Panc1 (cell line): ENCODE data around the gene SIGLEC1. TPM values are rescaled to one million over a fixed set of nuclear protein-coding genes. Genes with fewer than 3 reads are reported as not detected.
A peak's percentile ranks its signal among the peaks of the same experiment; 100 is the strongest.

Experiments used
- ATAC-seq: fragments of 200-7000 bp; cut with Tn5 transposase; 2 replicates; pipeline ENCODE4 v1.9.1; 2020; ENCODE audit warnings: mild to moderate bottlenecking, moderate library complexity
- BruUV-seq: library from RNA; stranded (reverse); fragments of 400-500 nt; replicated peaks from 2 replicates; lab custom pipeline; 2021; lab: Mats Ljungman, UMichigan
- CTCF ChIA-PET: fragments of 300-600 bp; sonication (Branson Sonifier 250); formaldehyde crosslinking; loops from one replicate; lab custom pipeline; 2022; ENCODE audit warnings: antibody characterized with exemption; lab: Charles Lee
- POLR2A ChIA-PET: fragments of 300-600 bp; sonication (Branson Sonifier 250); formaldehyde crosslinking; loops from one replicate; lab custom pipeline; 2022; ENCODE audit warnings: antibody characterized with exemption; lab: Charles Lee
- DNase-seq: peaks from one replicate; pipeline ENCODE4 v3.0.0-alpha.2; 2010; ENCODE audit warnings: low read depth, low spot score
- H3K27ac ChIP-seq: 2 replicates; pipeline ENCODE4 v1.5.1; 2011; ENCODE audit warnings: mild to moderate bottlenecking, low read length, inconsistent platforms
- H3K27me3 ChIP-seq: fragments of 200-500 bp; sonication (Bioruptor generic); 2 replicates; pipeline ENCODE4 v1.6.0; 2014; ENCODE audit warnings: low read length, inconsistent platforms; ENCODE audit not compliant: control insufficient read depth, insufficient read depth
- H3K36me3 ChIP-seq: fragments of 200-500 bp; sonication (Bioruptor generic); 2 replicates; pipeline ENCODE4 v1.5.1; 2014; ENCODE audit warnings: inconsistent platforms, mild to moderate bottlenecking, low read length, moderate library complexity; ENCODE audit not compliant: control insufficient read depth, insufficient read depth
- H3K4me1 ChIP-seq: 2 replicates; pipeline ENCODE4 v1.5.1; 2011; ENCODE audit warnings: inconsistent platforms, mild to moderate bottlenecking, low read length, moderate library complexity; ENCODE audit not compliant: control insufficient read depth, insufficient read depth
- H3K4me3 ChIP-seq, 2 experiments: 2 replicates each; pipeline ENCODE4 v1.5.1; 2011 to 2012; ENCODE audit warnings: low read depth in 2 of 2, low read length in 2 of 2, mild to moderate bottlenecking in 2 of 2, inconsistent platforms in 1 of 2, moderate library complexity in 1 of 2
- H3K9me3 ChIP-seq: fragments of 200-500 bp; sonication (Bioruptor generic); 2 replicates; pipeline ENCODE4 v1.5.1; 2014; ENCODE audit warnings: low read depth, mild to moderate bottlenecking, inconsistent platforms, low read length, moderate library complexity; ENCODE audit not compliant: control insufficient read depth, insufficient read depth
- CTCF ChIP-seq: fragments of 450-650 bp; IDR thresholded peaks from 2 replicates; pipeline ENCODE4 v1.5.1; 2017; ENCODE audit warnings: mild to moderate bottlenecking
- POLR2AphosphoS5 ChIP-seq: IDR thresholded peaks from 2 replicates; pipeline ENCODE4 v1.6.1; 2012; ENCODE audit warnings: mild to moderate bottlenecking, low read depth, low read length, moderate library complexity
- REST ChIP-seq, 2 experiments: IDR thresholded peaks; 2 replicates each; pipeline ENCODE4 v1.6.1; 2011 to 2012; ENCODE audit warnings: low read depth in 2 of 2, control low read depth in 1 of 2, low read length in 1 of 2, mild to moderate bottlenecking in 1 of 2, moderate library complexity in 1 of 2; ENCODE audit not compliant: insufficient read depth in 1 of 2
- SIN3A ChIP-seq: IDR thresholded peaks from 2 replicates; pipeline ENCODE4 v1.6.1; 2012; ENCODE audit warnings: low read depth, mild to moderate bottlenecking, low read length, moderate library complexity, borderline replicate concordance; ENCODE audit not compliant: insufficient read depth
- TCF7L2 ChIP-seq: IDR thresholded peaks from 2 replicates; pipeline ENCODE4 v1.6.1; 2011; ENCODE audit warnings: mild to moderate bottlenecking, low read depth, low read length, inconsistent platforms
- in situ Hi-C: cut with HindIII; loops from 2 replicates; pipeline ENCODE4 v1.10.0; 2016; ENCODE audit warnings: low sequenced_read_pairs, low pct_unique_long_range_greater_than_20kb
- intact Hi-C: fragments of 100-400 bp; cut with micrococcal nuclease; formaldehyde crosslinking; loops from one replicate; pipeline ENCODE4 v1.10.0; 2022; ENCODE audit not compliant: unreplicated experiment
- total RNA-seq: library from RNA; stranded (reverse); gene quantifications from one replicate; pipeline ENCODE4 v1.2.1, GENCODE V29; 2021; ENCODE audit not compliant: unreplicated experiment

Gene SIGLEC1
- total RNA-seq, 1 experiment from 2014 or later, result 0.03 TPM

DNA sequence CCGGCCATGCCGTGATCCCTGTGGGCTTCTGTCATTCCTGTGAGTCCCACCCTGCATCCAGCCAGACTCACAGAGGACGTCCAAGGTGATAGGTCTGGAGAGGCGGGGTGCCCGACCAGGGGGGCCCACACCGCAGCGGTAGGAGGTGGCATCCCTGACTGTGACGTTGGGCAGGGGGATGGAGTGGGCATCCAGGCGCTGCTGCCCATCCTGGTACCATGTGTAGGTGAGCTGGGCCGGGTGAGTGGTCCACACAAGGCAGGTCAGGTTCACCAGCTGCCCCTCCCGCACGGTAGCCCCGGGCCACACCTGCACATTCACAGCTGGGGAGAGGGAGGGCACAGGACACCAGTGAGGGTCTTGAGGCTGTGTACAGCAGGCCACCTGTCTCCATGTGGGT is 19.0 kb downstream of the SIGLEC1 start:
- Histone ChIP-seq H3K4me3 (no peak overlapping the region), H3K4me1 (no peaks in the 10 kb centered on the region), H3K9me3 (no peaks in the 10 kb centered on the region), H3K27ac (no peak overlapping the region), H3K36me3 (no peaks in the 10 kb centered on the region), H3K27me3 (no peaks in the 10 kb centered on the region)
- DNase-seq (no peak), ATAC-seq (no peak)
- intact Hi-C loops, result no loop called here
- no TSS peak for BruUV-seq
- TF ChIP-seq POLR2AphosphoS5 (no peak), REST (IDR thresholded peaks at IDR 0.05; ENCODE audit: insufficient read depth in 1 of 2, low read depth in 2 of 2, low read length in 1 of 2) (no peak), CTCF (no peak), SIN3A (no peak), TCF7L2 (no peak)
- POLR2A ChIA-PET, result interaction anchor here (0.5 kb wide), 1 partner anchor 78 kb away, joined by 3 read pairs; no protein-coding TSS in a partner anchor
- CTCF ChIA-PET, result no interaction called here
- in situ Hi-C loops, result no loop called here

DNA sequence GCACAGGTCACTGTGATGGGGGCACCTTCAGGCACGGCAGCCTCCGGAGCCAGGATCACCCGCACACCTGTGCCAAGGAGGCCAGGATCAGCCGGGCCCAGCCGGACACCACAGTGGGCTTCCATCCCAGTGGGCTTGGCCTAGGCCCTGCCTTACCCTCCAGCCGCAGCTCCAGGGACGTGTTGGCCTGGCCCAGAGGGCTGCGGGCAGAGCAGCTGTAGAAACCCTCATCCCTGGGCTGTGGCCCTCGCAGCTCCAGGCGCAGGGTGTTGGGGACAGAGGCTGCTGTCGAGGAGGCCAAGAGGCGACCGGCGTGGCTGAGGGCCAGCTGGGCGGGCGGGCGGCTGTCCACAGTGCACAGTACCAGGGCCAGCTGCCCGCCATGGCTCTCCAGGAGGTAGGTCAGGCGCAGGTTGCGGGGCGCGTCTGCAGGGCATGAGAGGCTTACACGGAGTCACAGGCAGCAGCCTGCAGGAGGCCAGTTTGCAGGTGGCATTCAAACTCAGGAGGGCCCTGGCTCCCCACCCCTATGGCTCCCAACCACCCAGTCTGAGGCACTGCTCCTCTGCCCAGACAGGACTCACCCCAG is 19.6 kb downstream of the SIGLEC1 start:
- ChIA-PET CTCF (interaction anchor here (0.7 kb wide), 1 partner anchor 78 kb away, joined by 3 read pairs; no protein-coding TSS in a partner anchor), POLR2A (no interaction called here)
- intact Hi-C loops (no loop called here), in situ Hi-C loops (no loop called here)
- no peaks in the 10 kb centered on the region for H3K36me3 ChIP-seq
- DNase-seq (no peak), ATAC-seq (peak; percentile 17; the same call in 1 of the 2 replicates)
- no TSS peak for BruUV-seq
- no peak for TF ChIP-seq REST (IDR thresholded peaks at IDR 0.05; ENCODE audit: insufficient read depth in 1 of 2, low read depth in 2 of 2, low read length in 1 of 2)
- TF ChIP-seq POLR2AphosphoS5, result no peak
- no peak for TF ChIP-seq SIN3A
- TF ChIP-seq CTCF, result no peak
- no peak for TF ChIP-seq TCF7L2
- no peaks in the 10 kb centered on the region for H3K27me3 ChIP-seq
- H3K4me1 ChIP-seq, result no peaks in the 10 kb centered on the region
- H3K4me3 ChIP-seq, result no peak overlapping the region
- H3K27ac ChIP-seq, result no peak overlapping the region
- no peaks in the 10 kb centered on the region for H3K9me3 ChIP-seq
